HEK293T (cell line): ENCODE data around the gene GAGE12J.
"Not testable (repeated sequence)": the region's sequence is repeated elsewhere in the genome, so short reads cannot be mapped to it uniquely, and the experiment has no call there.

ENCODE experiments used
- CTCF ChIA-PET: fragments of 350-600 bp; formaldehyde crosslinking; extraction: SDS; loops from one replicate; lab custom pipeline; 2021; ENCODE audit warnings: antibody characterized with exemption, inconsistent platforms; lab: Yijun Ruan, JAX
- POLR2A ChIA-PET: fragments of 350-600 bp; formaldehyde crosslinking; extraction: SDS; loops from one replicate; lab custom pipeline; 2020; ENCODE audit warnings: antibody characterized with exemption, inconsistent platforms; lab: Yijun Ruan, JAX
- DNase-seq: peaks from one replicate; pipeline ENCODE4 v3.0.0; 2012; ENCODE audit warnings: mixed read lengths; ENCODE audit errors: extremely low spot score
- ARNT ChIP-seq: fragments of 450-650 bp; IDR thresholded peaks from 2 replicates; pipeline ENCODE4 v1.6.1; 2017; ENCODE audit warnings: mild to moderate bottlenecking
- BHLHE40 ChIP-seq: fragments of 450-650 bp; IDR thresholded peaks from 2 replicates; pipeline ENCODE4 v1.6.1; 2016; ENCODE audit warnings: mild to moderate bottlenecking, moderate library complexity, borderline replicate concordance
- CTBP1 ChIP-seq: fragments of 450-650 bp; IDR thresholded peaks from 2 replicates; pipeline ENCODE4 v1.6.1; 2016; ENCODE audit warnings: borderline replicate concordance
- ELF4 ChIP-seq: fragments of 450-650 bp; IDR thresholded peaks from 2 replicates; pipeline ENCODE4 v1.6.1; 2017; ENCODE audit warnings: antibody characterized with exemption
- FOXA1 ChIP-seq: fragments of 450-650 bp; IDR thresholded peaks from 2 replicates; pipeline ENCODE4 v1.6.1; 2016; ENCODE audit warnings: mild to moderate bottlenecking
- FOXK2 ChIP-seq: fragments of 450-650 bp; IDR thresholded peaks from 2 replicates; pipeline ENCODE4 v1.6.1; 2016; ENCODE audit warnings: mild to moderate bottlenecking
- FOXM1 ChIP-seq: fragments of 450-650 bp; IDR thresholded peaks from 2 replicates; pipeline ENCODE4 v1.6.1; 2017; ENCODE audit warnings: mild to moderate bottlenecking, borderline replicate concordance
- HDGF ChIP-seq: fragments of 450-650 bp; IDR thresholded peaks from 2 replicates; pipeline ENCODE4 v1.6.1; 2017; ENCODE audit warnings: antibody characterized with exemption, borderline replicate concordance
- L3MBTL2 ChIP-seq: fragments of 450-650 bp; conservative IDR thresholded peaks from 2 replicates; pipeline ENCODE4 v1.6.1; 2016; ENCODE audit warnings: mild to moderate bottlenecking
- LEF1 ChIP-seq: fragments of 450-650 bp; IDR thresholded peaks from 2 replicates; pipeline ENCODE4 v1.6.1; 2017; ENCODE audit warnings: mild to moderate bottlenecking, borderline replicate concordance
- NFRKB ChIP-seq: fragments of 450-650 bp; IDR thresholded peaks from 2 replicates; pipeline ENCODE4 v1.6.1; 2016; ENCODE audit warnings: mild to moderate bottlenecking, moderate library complexity
- SP1 ChIP-seq: fragments of 450-650 bp; IDR thresholded peaks from 2 replicates; pipeline ENCODE4 v1.6.1; 2017
- SUZ12 ChIP-seq: fragments of 450-650 bp; IDR thresholded peaks from 2 replicates; pipeline ENCODE4 v1.6.1; 2016; ENCODE audit warnings: mild to moderate bottlenecking
- TARDBP ChIP-seq: fragments of 450-650 bp; IDR thresholded peaks from 2 replicates; pipeline ENCODE4 v1.6.1; 2016
- ZNF384 ChIP-seq: fragments of 450-650 bp; IDR thresholded peaks from 2 replicates; pipeline ENCODE4 v1.6.1; 2016
- TF ChIP-seq, protein P1 (sequence below): fragments of 450-650 bp; IDR thresholded peaks from 2 replicates; pipeline ENCODE4 v1.6.1; 2016

GAGE12J gene, protein sequence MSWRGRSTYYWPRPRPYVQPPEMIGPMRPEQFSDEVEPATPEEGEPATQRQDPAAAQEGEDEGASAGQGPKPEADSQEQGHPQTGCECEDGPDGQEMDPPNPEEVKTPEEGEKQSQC

DNA sequence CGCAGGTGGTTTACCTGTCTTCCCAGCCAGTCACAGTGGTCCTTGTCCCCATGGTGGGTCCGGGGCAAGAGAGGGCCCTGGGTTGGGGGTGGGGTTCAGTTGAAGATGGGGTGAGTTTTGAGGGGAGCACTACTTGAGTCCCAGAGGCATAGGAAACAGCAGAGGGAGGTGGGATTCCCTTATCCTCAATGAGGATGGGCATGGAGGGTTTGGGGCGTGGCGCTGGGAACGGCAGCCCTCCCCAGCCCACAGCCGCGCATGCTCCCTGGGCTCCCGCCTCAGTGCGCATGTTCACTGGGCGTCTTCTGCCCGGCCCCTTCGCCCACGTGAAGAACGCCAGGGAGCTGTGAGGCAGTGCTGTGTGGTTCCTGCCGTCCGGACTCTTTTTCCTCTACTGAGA lies at the start of gene GAGE12J:
Gene GAGE12J (plus strand): TSS at position 301 of the 400 bp plus-strand sequence. CDS start 1,157 bp downstream, outside the sequence.
- POLR2A ChIA-PET, DNase-seq, CTCF ChIA-PET: not testable (repeated sequence)

DNA sequence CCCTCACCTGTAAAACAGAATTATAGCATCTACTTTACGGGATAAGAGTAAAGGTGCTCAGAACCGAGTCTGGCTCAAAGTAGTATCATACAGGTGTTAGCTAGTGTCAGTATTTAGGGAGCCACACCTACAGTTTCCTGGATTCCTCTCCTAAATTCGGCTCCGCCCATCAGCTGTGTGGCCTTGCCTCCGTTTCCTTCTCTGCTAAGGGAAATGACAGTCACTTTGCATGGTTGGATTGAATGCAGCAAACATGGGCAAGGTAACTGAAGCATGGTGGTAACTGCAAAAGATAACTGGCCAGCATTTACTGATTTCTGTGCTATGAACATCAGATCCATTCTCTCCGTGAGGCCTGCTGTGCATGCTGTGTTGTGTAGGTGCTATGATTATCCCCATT lies 49.4 kb upstream of the GAGE12J start:
- DNase-seq = no peak
- TF ChIP-seq ELF4 (no peak), BHLHE40 (no peak), HDGF (no peak), ZNF384 (no peak), CTBP1 (no peak), FOXA1 (no peak), SP1 (no peak), SUZ12 (no peak)
- TF ChIP-seq, protein P1, sequence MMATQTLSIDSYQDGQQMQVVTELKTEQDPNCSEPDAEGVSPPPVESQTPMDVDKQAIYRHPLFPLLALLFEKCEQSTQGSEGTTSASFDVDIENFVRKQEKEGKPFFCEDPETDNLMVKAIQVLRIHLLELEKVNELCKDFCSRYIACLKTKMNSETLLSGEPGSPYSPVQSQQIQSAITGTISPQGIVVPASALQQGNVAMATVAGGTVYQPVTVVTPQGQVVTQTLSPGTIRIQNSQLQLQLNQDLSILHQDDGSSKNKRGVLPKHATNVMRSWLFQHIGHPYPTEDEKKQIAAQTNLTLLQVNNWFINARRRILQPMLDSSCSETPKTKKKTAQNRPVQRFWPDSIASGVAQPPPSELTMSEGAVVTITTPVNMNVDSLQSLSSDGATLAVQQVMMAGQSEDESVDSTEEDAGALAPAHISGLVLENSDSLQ = no peak
- ChIA-PET CTCF (no interaction called here), POLR2A (no interaction called here)

DNA sequence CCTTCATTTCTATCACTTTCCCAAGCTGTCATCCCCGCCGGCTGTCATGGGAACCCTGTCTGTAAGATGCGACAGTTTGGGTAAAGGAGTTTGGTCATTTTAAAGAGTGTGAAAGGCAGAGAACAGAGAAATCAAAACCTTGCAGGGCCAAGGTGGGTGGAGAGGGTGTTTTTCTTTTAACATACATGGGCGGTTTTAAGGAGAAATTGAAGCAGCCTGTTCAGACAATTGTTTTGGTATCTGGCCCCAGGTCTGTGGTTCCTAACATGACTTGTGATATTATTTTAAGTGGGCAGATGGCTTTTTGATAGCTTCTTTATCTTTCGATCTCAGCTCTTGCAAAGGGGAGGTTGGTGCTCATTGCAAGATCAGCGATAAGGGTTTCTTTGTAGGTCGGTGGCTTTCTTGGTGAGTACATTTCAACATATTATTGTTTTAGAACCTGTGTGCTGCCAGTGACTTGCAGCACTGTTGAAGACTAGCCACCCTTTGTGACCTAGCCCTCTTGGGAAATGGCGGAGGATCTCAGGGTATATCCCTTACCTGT lies 48.6 kb upstream of the GAGE12J start:
- DNase-seq = no peak
- ChIA-PET POLR2A (no interaction called here), CTCF (no interaction called here)
- TF ChIP-seq, protein P1 = no peak
- TF ChIP-seq L3MBTL2 = no peak
- no peak for TF ChIP-seq NFRKB
- no peak for TF ChIP-seq TARDBP
- no peak for TF ChIP-seq HDGF
- no peak for TF ChIP-seq FOXM1
- no peak for TF ChIP-seq CTBP1
- no peak for TF ChIP-seq ELF4
- no peak for TF ChIP-seq SUZ12
- no peak for TF ChIP-seq LEF1
- no peak for TF ChIP-seq FOXA1
- no peak for TF ChIP-seq BHLHE40
- TF ChIP-seq FOXK2 = no peak
- no peak for TF ChIP-seq SP1
- TF ChIP-seq ARNT = no peak

DNA sequence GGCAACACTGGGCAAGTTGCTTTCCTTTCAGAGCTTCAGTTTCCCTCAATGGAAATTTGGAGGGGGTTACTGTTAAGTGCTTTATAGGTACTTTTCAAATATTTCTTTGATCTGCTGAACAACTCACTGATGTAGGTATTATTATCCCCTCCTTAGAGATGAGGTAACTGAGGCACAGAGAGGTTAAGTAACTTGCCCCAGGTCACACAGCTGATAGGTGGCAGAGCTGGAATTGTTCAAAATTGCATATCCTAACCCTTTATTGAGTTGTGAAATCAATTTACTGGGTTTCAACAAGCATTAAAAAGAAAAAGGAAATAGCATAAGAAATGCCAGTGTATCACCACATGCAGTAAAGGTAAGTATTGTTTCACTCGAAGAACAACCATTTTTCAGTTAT lies 45.6 kb upstream of the GAGE12J start:
- ChIA-PET CTCF (interaction anchor here (0.6 kb wide), 1 partner anchor 656 kb away, joined by 3 read pairs; no protein-coding TSS in a partner anchor), POLR2A (interaction anchor here (1.5 kb wide), 1 partner anchor 85 kb away, joined by 4 read pairs; no protein-coding TSS in a partner anchor)
- no peak for TF ChIP-seq SP1
- TF ChIP-seq, protein P1 = no peak

DNA sequence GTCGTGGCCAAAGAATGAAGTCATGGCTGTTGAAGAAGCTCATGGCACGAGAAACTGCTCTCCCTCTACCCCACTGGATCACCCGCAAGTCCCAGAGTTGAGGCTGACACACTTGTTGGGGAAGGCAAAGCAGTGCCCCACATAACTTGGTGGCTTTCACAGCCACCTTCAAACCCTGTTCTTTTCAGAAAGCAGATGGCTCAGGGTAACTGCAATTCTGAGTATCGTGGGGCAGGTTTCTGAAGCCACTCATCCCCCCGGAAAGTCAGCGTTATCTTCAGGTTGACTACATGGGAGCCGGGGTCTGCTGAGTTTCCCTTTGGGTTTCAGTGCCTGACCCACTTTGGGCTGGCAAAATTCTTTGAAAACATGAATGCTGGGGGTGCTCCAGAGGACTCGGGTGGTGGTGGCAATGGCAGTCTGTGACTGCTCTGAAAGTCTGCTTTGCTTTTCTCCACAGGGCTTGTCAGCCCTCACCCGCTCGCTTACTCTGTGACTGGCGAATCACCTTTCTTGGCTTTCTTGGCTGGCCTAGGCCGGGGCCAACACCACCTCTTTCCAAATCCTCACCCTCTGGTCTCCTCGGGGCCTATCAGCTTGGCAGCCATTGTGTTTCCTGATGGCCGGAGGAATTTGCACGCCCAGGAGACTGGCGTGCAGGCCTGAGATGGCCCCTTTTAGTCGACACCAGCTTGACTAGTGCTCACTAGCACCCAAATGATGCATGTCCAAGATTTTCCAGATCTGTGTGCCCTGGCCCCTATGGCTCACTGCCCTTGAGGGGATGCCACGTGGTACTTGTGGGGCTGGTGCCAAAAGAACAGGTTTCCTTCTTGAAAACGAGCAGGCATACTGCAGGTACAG lies 44.9 kb upstream of the GAGE12J start:
- ChIA-PET POLR2A (interaction anchor here (1.5 kb wide), 1 partner anchor 86 kb away, joined by 4 read pairs; no protein-coding TSS in a partner anchor), CTCF (no interaction called here)
- no peak for DNase-seq
- no peak for TF ChIP-seq LEF1
- TF ChIP-seq FOXA1 = no peak
- no peak for TF ChIP-seq FOXM1
- TF ChIP-seq TARDBP = no peak
- no peak for TF ChIP-seq SP1
- TF ChIP-seq HDGF = no peak
- no peak for TF ChIP-seq ARNT
- TF ChIP-seq FOXK2 = no peak
- no peak for TF ChIP-seq SUZ12
- TF ChIP-seq ZNF384 = no peak
- TF ChIP-seq CTBP1 = no peak
- TF ChIP-seq BHLHE40 = no peak

More for the DNA sequence above, 45.6 kb upstream of the GAGE12J start:
- no peak for DNase-seq

DNA sequence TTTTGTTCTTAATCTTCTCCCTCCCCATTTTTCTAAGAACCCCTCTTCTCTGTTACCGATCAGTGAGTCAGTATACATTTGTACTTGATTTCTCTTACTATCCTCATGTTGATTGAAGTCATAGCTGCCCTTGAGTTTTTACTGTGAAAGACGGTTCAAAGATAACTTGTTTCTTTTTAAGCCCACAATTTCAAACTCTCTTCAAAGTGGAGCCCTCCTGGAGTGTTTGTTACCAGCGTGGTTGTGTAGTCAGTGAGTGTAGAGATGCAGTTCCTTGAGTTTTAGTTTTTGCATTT lies 44.4 kb upstream of the GAGE12J start:
- ChIA-PET CTCF (no interaction called here), POLR2A (no interaction called here)
- DNase-seq = no peak
- no peak for TF ChIP-seq ZNF384
- TF ChIP-seq SUZ12 = no peak
- no peak for TF ChIP-seq HDGF
- TF ChIP-seq, protein P1 = no peak
- TF ChIP-seq FOXK2 = no peak
- no peak for TF ChIP-seq CTBP1
- TF ChIP-seq NFRKB = no peak
- no peak for TF ChIP-seq SP1
- no peak for TF ChIP-seq ARNT
- TF ChIP-seq TARDBP = no peak
- no peak for TF ChIP-seq LEF1
- TF ChIP-seq FOXM1 = no peak
